Ramos (cell line): ENCODE results near the gene GPC5.
"Not testable (repeated sequence)": the region's sequence is repeated elsewhere in the genome, so short reads cannot be mapped to it uniquely, and the experiment has no call there.

Experiments
- in situ Hi-C: fragments of 300-500 bp; cut with MboI; formaldehyde crosslinking; loops from one replicate; pipeline ENCODE4 v1.14.3; 2022; ENCODE audit warnings: low sequenced_read_pairs; ENCODE audit not compliant: unreplicated experiment

The GPC5 gene

DNA sequence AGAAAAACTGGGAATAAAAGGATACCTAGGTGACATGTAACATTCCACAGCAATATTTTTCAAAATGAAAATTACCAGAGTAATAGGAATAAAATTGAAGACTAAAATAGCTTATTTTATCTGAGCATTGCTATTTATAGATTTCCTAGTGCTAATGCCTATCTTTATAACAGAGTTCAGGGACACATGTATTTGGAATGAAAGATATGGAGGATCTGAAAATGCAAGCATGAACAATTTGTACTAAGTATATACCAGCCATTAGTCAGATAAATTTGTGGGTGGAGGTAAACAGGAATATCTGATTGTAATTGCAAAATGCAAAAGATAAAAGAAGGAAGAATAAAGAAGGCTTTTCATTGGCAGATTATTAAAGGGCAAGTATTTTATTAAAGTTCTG, 345.9 kb downstream of the GPC5 start:
- in situ Hi-C loops = no loop called here

DNA sequence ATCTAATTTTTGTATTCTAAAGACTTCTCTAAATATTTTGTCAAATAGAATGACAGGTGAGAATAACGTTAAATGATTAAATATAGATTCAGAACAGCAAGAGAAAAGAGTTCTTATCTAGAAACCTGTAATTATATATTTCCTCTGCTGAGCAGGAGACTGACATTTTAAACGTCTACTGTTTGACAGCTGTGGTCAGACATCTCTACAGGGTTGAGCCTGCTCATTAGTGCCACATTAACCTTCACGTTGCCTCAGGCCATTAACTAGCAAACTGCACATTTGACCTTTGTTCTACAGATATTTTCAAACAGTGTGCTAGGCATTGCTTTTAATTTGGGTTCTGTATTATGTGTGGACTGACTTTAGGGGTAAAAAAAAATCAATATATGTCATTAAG, 347.5 kb downstream of the GPC5 start:
- in situ Hi-C loops = no loop called here

DNA sequence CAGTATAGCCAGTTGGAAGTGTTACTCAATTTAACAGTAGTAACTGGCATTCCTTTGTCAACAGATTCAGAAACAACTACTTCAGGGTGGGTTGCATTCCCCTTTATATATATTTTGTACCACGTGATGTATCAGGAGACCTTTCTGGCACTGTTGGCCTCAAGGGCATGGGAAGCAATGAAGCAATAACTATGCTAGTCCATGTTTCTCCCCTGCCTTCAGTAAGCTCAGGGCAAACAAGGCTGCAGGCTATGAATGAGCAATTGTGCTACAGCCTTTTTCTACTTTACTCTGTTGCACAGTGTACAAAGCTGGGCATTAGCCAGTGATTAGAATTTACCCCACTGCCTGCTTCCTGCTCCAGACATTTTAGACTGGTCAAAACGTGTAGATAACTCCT, 348.8 kb downstream of the GPC5 start:
- in situ Hi-C loops = no loop called here

DNA sequence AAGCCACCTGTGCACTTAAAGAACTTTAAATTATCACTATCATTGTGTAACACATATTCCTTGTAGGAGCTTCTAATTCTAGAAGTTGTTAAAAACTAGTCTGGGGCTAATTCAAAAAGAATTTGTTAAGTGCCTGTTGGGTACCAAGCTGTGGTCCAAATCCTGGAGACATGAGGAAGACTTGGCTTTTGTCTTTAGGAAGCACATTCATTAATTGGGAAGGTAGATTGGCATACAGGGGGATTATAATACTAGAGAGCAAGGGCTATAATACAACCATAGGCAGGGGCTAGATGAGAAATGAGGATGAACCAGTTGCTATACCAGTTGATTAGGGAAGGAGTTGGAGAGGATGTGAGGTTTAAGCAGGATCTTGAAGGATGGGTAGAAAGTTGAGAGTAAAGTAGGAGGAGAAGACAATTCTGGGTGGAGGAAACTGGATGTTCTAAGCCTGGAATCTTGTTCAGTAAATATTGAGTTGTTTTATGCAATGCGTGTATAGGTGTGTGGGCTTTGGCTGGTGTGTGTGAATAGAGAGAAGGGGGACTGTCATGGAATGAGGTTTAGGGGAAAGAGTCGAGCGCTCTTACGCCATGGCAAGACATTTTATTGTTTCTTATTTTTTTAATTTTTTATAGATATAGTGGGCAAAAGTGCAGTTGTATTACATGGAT, 350.1 kb downstream of the GPC5 start:
- in situ Hi-C loops = no loop called here

DNA sequence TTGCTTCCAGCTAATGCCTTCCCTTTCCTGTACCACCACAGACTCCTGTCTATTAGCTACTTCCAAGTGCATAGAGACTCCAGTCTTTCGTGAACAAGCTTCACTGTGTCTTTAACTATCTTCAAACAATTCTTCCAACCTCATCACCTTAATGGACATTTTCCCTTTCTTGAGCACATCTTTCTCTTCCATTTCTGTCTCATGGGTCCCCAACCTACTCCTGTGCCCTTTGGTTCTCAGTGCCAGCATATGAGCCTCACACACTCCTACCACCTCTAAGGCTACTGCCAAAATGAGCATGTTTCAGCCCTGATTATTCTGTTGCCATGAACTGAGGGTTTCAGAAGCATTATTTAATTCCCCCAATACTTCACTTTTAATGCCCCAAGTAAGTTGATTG, 360.3 kb downstream of the GPC5 start:
- in situ Hi-C loops = no loop called here

DNA sequence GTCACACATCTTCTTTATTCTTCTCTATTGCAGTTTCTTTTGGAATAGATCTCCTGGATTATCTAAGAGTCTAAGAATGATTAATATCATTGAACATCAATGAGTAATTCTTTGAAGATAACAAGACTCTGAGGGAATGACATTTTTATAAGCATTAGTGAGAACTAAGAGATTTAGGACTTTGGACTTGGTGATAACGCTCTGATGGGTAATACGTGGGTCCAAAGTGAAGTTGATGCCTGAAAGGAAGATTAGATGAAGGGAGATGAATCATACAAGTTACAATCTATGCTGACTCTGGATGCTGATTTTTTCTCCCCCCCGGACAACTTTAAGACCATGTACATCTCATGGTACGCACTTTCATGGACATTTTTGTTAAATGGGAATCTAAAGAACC, 364.5 kb downstream of the GPC5 start:
- in situ Hi-C loops = no loop called here

DNA sequence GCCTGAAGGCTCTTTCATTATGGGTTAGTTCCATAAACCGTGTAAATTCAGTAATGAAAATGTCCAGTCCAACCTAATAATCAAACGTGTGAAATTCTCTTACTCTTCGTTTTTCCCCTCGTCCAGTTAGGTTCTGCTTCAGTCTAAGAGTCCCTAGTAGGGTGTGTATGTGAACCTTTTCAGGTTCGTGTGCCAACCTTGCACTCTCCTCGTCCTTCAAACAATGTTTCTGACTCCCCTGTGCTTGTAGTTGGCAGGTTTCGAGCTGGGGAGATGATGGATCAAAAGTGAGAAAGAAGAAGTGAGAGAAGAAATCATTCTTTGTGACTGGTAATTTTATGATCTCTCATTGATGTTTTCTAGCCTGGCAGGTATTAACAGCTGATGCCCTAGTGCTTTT, 366.1 kb downstream of the GPC5 start:
- in situ Hi-C loops = no loop called here

GRCh38 chr13:91767651-91768050, 369.2 kb downstream of the GPC5 start:
- in situ Hi-C loops = no loop called here

GRCh38 chr13:91768746-91769145, 370.3 kb downstream of the GPC5 start:
- in situ Hi-C loops = no loop called here

GRCh38 chr13:91771229-91771628, 372.8 kb downstream of the GPC5 start:
- in situ Hi-C loops = no loop called here

DNA sequence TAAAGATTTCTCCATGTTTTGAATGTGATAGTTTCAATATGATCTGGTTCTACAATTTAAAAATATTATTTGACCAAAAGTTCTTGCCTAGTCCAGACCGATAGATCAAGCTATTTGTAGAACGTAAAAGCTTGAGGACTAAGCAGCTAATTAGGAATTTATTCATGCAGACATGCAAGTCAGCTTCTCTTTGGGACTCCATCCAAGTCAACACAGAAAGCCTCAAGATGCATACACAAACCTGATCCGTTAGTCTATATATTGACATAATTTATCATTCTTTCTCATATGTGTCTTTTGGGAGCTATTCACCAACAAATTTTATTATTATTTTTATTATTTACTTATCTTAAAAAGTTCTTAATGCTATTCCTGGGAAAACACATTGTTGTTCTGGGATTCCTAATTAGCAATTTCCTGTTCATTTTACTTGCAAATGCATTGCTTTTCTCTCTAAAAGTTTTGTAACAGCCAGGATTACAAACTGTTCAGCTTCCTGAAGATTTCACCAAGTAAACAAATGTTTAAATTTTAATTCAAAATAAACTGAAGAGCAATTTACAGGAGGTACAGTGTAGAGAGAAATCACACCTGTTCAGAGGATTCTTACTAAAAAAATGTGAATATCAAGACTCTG, 375.3 kb downstream of the GPC5 start:
- in situ Hi-C loops = no loop called here

- in situ Hi-C loops = no loop called here
Observed at GRCh38 chr13:91774397-91774796, 376.0 kb downstream of the GPC5 start.

DNA sequence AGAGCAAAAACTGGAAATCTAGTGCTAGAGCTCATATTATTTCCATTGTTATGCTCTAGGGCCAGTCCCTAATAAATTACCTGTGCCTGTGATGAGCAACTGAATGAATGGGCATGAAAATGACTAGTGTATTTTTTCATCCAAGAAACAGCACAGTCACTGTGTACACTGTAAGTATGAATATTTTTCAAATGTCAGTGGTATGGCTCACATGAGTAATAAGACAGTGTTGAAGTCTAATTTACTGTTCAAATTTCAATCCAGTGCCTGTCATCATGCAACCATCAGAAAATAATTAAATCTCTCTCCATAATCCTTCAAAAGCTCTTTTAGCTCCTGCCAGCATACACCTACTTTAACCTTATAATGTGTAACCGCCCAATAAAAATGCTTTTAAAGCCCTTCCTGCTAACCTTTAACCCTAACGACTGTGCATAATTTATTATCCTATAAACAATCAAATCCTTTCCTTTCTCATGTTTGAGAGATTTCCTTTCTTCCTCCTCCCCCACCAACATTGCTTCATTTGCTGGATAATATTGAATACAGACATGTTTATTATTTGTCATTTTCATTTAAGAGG, 378.3 kb downstream of the GPC5 start:
- in situ Hi-C loops = no loop called here

GRCh38 chr13:91778123-91778522, 379.7 kb downstream of the GPC5 start:
- in situ Hi-C loops = no loop called here

DNA sequence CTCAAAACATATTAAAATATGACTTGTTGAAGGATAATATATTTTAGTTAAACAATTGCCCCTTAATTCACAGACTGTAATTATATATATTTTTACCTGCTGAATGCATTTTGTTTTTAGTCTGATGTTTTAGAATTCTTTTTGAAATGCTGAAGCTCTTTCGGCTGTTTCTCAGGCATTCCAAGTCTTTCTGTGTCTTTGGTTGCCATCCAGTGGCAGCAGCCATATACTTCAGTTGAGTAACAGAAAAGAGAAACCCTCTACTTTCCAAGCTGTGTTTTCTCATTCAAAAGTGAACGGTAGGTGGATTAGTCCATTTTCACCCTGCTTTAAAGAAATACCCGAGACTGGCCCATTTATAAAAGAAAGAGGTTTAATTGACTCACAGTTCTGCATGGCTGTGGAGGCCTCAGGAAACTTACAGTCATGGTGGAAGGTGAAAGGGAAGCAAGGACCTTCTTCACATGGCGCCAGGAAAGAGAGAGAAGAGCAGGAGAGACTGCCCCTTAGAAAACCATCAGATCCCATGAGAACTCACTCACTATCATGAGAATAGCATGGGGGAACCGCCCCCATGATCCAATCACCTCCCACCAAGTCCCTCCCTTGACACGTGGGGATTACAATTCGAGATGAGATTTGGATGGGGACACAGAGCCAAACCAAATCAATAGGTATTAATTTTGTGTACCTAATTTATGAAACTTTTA, 383.7 kb downstream of the GPC5 start:
- in situ Hi-C loops = not testable (repeated sequence)

- in situ Hi-C loops = no loop called here
Observed at GRCh38 chr13:91785431-91786119, 387.2 kb downstream of the GPC5 start.

DNA sequence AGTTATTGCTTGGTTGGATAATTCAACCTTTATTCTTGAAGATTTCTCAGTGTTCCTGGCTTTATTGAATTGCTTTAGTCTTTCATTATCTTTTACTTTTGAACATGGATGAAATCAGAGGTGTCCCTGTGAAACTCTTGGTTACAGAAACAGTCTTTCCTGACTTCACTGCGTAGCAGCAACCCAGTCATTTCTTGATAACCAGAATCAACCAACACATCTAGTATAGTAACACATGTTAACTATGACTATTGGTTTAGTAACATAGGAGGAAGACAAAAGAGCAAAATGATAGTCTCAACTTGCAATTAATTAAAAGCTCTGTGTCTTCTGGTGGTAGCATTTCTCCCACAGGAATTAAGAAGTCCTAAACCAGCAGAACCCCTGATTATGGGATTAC, 393.6 kb downstream of the GPC5 start:
- in situ Hi-C loops = no loop called here

GRCh38 chr13:91797567-91797966, 399.1 kb downstream of the GPC5 start:
- in situ Hi-C loops = no loop called here

- in situ Hi-C loops = not testable (repeated sequence)
Observed at GRCh38 chr13:91798338-91798737, 399.9 kb downstream of the GPC5 start.

GRCh38 chr13:91801772-91802171, 403.4 kb downstream of the GPC5 start:
- in situ Hi-C loops = not testable (repeated sequence)

GRCh38 chr13:91802957-91803356, 404.5 kb downstream of the GPC5 start:
- in situ Hi-C loops = no loop called here
